GM19463 (cell line): Measurements from ENCODE around the gene ETV4.

ENCODE experiments used
- ATAC-seq: cut with Tn5 transposase; IDR thresholded peaks from one replicate; pipeline ENCODE4 v1.9.1; 2021; ENCODE audit warnings: mild to moderate bottlenecking, moderate library complexity; ENCODE audit not compliant: unreplicated experiment

The ETV4 gene

GRCh38 chr17:43547189-43547550, 1.0 kb upstream of the ETV4 start:
- ATAC-seq, result no peak

- ATAC-seq, result peak; percentile 23
Observed at GRCh38 chr17:43545383-43545632, 832 bp downstream of the ETV4 start.

DNA sequence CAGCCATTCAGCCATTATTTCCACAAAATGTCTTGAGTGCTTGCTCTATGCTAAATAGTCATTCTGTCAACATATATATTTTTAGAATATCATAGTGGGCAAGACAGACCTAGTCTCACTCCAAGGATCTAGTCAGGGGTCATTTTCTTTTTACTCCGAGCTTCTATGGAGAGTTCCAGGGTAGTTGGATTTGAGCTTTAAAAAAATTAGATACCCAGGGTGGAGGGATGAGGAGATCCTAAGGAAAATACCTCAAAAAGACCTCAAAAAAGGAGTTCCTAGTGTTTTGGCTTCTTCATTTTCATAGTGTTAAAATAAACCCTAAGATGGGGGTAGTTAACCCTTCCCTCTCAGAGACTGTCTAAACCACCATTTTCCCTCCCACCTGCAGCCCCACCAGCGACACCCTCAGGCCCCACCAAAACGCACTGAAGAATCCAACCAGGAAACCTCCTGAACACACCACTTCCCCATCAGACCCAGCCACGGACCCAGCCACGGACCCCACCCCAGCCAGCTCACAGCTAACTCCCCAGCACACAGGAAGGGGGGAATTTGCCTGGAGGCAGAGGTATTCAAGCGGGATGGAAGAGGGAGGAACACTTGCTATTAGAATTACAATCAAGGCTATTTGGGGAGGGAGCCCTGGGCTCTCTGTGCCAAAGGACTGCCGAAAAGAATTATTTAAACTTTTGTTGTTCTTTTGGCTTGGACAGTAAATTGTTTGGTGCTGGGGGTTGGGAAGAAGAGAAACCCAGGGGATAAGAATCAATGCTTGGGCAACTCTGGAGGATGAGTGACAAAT, 2.2 kb downstream of the ETV4 start:
- no peak for ATAC-seq

DNA sequence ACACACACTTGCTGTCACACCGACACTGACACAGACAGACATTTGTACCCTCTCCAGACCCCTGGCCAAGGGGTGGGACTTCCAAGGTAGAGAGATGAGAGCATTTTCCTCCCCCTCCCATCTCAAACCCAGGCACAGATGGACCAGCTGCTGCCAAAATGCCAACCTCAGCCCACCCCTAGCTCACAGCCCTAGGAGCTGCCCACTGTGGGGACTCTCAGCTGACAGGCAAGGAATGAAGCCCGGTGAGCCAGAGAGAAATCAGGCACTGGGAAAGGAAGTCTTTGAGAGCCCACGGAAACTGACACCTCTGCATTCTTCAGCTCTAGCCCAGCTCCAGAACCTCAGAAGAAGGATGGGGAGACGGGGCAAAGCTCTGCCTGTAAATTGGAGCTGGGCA, 2.8 kb downstream of the ETV4 start:
- ATAC-seq, result no peak

- no peak for ATAC-seq
Observed at GRCh38 chr17:43542859-43543258, 3.3 kb downstream of the ETV4 start.

- no peak for ATAC-seq
Observed at GRCh38 chr17:43540821-43541674, 5.1 kb downstream of the ETV4 start.

DNA sequence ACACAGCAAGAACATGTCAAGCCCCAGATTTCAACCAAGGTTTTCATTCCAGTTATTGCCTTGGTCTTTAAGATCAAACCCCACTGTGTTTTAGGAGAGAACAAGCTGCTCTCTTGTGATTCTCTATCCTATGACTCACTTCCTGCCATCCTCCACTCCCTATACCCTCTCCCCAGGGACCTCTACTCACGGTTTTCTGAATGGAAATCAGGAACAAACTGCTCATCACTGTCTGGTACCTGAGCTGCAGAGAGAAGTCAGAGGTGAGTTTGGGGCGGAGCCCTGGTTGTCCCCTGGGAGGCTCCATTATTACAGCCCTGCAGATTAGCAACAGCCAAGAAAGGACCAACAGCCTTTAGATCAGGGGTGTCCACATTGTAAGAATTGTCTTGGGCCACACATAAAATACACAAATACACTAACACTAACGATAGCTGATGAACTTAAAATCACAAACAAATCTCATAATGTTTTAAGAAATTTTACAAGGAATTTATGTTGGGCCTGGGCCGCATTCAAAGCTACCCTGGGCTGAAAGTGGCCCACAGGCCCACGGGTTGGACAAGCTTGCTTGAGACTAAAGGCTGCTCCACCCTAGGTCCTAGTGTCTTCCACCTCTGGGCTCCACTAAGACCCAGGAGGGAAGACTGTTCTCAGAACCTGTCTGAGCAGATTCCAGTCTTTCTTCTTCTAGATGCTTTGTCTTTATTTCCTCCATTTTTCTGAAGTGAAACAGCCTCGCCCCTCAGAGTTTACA, 9.7 kb downstream of the ETV4 start:
- ATAC-seq, result no peak

- no peak for ATAC-seq
Observed at GRCh38 chr17:43534909-43535308, 11.2 kb downstream of the ETV4 start.

GRCh38 chr17:43533699-43534098, 12.4 kb downstream of the ETV4 start:
- ATAC-seq, result no peak

DNA sequence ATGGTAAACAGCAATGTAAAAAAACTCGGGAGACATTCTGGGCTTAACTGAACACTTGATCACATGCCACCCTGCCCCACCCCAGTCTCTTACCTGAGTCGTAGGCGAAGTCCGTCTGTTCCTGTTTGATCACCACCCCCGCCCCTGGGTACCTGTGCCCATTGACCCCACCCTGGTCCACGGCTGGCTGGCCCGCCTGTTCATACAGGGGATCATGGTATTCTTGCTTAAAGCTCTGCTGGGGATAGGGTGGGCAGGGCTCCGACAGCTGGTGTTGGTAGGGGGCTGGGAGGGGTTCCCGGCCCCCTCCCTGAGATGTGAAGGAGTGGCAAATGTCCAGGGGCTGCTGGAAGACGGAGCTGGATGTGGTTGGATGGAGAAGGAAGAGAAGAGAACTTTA, 13.6 kb downstream of the ETV4 start:
- ATAC-seq, result no peak

DNA sequence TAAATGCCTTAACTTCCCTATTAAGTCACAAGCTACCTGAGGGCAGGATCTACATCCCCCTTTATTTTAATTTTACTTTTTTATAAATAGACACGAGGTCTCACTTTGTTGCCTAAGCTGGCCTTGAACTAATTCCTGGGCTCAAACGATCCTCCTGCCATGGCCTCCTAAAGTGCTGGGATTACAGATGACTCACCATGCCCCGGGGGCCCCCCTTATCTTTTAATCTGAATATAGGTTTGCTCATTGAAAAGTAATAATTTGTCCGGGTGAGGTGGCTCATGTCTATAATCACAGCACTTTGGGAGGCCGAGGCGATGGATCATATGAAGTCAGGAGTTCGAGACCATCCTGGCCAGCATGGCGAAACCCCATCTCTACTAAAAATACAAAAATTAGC, 14.2 kb downstream of the ETV4 start:
- ATAC-seq, result no peak

GRCh38 chr17:43531082-43531378, 15.1 kb downstream of the ETV4 start:
- ATAC-seq, result no peak

- ATAC-seq, result no peak
Observed at GRCh38 chr17:43530288-43531081, 15.7 kb downstream of the ETV4 start.

DNA sequence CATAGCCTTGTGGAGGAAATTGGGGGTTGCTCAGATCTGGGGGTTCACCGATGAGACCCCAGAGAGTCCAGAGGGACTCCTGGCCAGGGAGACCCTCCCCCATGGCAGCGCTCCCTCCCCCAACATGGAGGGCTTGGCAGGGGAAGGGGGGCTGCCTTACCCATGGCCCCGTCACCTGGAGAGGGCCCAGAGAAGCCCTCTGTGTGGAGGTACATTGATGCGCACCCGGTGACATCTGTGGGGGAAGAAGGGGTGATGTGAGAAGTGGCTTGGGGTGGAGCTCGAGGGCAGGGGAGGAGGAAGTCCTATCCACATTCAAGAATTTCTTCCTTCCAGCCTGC, 16.2 kb downstream of the ETV4 start:
- no peak for ATAC-seq

DNA sequence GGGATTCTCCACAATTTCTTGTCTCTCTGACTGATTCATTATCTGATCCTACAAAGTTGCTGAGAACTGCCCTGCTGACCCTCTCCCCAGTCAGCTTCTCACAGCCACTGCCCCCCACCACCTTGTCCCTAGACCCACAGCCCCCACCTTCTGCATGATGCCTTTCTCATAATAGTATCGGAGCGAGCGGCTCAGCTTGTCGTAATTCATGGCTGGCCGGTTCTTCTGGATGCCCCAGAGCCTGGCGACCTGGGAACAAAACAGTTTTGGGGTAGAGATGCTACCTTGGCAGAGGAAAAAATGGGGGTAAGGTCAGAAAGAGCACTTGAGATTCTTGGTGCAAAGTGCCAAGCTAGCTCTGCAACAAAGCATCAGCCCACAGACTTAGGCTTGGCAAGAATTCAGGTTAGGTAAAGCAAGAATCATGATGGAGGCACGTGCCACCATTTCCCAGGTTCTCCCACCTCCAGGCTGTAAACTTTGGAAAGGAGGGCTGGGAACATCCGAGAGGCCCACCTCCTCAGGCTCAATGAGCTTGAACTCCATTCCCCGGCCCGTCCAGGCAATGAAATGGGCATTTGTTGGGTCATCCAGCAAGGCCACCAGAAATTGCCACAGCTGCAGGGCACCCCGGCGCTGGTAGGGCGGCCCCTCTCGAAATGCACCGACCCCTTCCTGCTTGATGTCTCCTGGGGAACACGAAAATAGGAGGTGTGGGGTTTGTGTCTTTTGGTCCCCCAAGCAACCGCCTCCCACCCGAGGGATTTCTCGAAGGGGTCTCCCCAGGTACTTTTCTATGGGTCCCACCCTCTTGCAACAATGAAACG, 16.9 kb downstream of the ETV4 start:
- no peak for ATAC-seq

- ATAC-seq, result no peak
Observed at GRCh38 chr17:43528319-43528987, 17.7 kb downstream of the ETV4 start.

DNA sequence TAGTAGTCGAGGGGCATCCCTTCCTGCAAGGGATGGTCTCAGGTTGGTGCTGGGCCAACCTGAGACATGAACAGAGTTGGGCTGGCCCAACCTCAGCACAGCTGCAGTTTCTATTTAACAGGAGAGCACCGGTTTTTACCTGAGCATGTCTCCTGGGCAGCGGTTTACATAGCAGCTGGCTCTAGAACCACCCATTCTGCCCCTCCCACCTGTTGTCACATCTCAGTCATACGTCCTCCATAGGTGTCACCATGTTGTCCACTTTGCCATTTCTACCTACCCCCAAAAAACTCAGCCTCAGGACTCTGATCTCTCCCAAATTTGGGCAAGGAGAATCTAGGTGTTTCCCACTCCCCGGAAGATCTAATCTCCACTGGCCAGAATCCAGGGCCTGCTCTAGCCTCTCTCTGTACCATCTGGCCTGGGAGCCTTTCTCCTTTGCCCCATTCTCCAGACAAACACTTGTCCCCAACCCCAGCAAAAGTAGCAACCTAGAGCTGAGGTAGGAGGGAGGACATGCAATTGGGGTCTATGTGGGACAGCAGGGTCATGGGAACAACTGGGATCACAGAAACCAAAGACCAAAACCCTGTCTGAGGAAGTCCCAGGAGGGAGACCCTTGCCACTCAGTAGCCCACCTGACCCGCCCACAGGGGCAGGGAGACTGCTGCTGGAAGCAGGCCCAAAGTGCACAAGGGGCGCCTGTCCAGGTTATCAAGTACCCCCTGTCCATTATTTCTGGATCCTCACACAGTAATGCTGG, 19.1 kb downstream of the ETV4 start:
- no peak for ATAC-seq

DNA sequence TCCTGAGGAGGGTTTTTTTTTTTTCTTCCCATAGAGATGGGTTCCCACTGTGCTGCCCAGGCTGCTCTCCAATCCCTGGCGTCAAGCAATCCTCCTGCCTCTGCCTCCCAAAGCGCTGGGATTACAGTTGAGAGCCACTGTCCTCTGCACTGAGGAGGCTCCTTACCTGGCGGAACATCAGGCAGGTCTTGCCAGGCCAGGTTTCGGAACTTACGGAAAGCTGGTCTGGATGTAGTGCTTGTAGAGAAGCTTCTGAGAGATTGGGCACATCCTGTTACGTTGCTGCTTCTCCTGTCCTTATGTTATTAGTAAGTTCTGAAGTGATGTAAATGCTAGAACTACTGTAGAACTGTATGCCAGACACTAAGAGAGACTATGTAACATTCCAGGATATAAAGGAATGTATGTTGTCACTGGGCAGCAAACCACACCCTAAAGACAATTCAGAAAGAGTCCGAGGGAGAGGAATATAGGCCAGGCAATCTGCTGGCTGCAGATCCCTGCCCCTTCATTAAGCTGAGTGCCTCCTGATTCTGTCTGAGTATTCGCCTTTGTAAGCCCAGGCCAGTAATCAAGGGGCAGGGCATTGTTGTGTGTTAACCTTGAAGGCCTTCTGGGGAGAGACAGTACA, 21.1 kb downstream of the ETV4 start:
- ATAC-seq, result no peak

DNA sequence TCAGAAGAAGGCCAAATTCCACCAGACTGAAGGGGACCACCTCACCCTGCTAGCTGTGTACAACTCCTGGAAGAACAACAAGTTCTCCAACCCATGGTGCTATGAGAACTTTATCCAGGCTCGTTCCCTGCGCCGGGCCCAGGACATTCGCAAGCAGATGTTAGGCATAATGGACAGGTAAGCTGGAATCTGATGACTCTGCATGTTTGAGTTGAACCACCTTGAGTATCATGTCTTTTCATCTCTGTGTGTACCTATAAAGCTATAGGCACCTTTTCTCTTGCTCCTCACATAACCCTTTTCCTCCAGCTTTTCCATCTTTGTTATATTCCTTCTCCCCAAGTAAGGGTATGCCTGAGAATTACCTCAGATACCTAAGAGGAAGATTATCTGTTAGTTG, 24.8 kb downstream of the ETV4 start:
- no peak for ATAC-seq
